GM19467 (cell line): ENCODE results near the gene APLNR.
A peak's percentile ranks its signal among the peaks of the same experiment; 100 is the strongest.

Experiments
- ATAC-seq: cut with Tn5 transposase; IDR thresholded peaks from one replicate; pipeline ENCODE4 v1.9.1; 2021; ENCODE audit warnings: mild to moderate bottlenecking, moderate library complexity; ENCODE audit not compliant: unreplicated experiment

The APLNR gene

GRCh38 chr11:57251491-57252104 lies 14.5 kb upstream of the APLNR start:
- no peak for ATAC-seq

DNA sequence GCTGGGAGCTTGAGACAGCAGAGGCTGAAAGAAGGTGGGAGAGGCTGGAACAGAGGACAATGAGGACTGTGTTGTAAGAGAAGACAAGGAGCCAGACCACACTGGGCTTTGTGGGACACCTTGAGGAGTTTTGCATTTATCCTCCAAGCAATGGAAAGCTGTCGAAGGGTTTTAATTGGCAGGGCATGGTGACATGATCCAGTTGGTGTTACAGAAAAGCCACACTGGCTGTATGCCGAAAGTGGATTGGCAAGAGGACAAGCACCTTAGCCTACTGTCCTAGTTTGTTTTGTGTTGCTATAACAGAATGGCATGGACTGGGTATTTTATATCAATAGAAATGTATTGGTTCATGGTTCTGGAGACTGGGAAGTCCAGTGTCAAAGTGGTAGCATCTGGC lies 14.0 kb upstream of the APLNR start:
- ATAC-seq, result no peak

GRCh38 chr11:57249384-57250319 lies 12.6 kb upstream of the APLNR start:
- peak; percentile 53 for ATAC-seq

- ATAC-seq, result peak; percentile 54
Measured at GRCh38 chr11:57248780-57249383, 11.8 kb upstream of the APLNR start.

- no peak for ATAC-seq
Measured at GRCh38 chr11:57244911-57245310, 7.9 kb upstream of the APLNR start.

DNA sequence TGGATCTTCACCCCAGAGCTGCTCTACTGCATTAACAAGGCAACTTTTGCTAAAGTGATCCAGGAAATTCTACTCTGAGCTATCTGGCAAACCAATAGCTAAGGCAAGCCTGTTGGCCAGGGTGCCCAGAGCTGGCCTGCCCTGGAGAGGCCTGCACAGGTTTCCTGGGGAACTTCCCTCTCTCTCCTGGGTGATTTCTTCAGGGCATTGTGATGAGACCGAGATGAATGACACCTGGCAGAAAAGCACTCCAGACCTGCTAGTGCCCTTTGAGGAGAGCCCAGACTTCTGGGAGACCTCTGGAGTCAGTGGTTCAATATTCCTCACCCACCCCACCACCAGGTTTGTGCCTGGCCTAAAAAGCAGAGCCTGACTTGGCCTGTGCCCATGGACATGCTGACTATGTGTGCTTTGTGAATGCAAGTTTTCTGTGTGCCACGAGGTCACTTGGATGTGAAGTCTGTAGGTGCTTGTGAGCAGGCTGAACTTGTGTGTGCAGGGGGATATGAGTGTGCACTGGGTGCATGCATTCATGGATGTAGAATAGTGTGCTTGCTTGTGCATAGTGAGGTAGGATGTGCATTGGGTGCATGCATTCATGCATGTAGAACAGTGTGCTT lies 4.4 kb upstream of the APLNR start:
- ATAC-seq, result no peak

GRCh38 chr11:57240757-57241156 lies 3.7 kb upstream of the APLNR start:
- no peak for ATAC-seq

- ATAC-seq, result no peak
Measured at GRCh38 chr11:57240007-57240406, 3.0 kb upstream of the APLNR start.

GRCh38 chr11:57239348-57239747 lies 2.3 kb upstream of the APLNR start:
- no peak for ATAC-seq

DNA sequence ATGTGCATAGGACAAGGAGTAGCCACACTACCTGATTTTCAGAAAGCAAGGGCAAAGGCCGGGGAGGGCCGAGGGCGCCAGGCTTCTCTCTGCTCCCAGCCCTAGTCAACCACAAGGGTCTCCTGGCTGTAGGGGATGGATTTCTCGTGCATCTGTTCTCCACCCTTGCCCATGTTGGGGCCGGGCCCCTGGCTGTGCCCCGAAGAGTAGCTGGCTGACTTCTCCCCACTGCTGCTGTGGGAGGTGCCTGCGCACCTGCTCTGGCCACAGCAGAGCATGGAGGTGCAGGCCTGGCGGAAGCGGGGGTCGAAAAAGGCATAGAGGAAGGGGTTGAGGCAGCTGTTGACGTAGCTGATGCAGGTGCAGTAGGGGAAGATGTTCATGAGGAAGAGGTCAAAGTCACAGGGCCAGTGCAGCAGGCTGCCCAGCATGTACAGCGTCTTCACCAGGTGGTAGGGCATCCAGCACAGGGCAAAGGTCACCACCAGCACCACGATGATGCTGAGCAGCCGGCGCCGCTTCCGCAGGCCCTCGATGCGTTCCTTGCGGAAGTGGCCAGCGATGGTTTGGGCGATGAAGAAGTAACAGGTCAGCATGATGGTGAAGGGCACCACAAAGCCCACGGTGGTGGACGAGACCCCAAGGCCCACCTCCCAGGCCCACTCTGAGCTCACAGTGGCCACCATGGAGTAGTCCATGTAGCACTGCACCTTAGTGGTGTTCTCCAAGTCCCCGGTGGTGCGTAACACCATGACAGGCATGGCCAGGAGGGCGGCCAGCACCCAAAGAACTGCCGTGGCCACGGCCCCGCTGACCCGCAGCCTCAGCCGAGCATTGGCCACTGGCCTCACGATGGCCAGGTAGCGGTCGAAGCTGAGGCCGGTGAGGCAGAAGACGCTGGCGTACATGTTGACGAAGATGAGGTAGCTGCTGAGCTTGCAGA lies 1.0 kb downstream of the APLNR start:
- no peak for ATAC-seq

- no peak for ATAC-seq
Measured at GRCh38 chr11:57233702-57234101, 3.3 kb downstream of the APLNR start.

GRCh38 chr11:57231539-57232253 lies 5.4 kb downstream of the APLNR start:
- ATAC-seq, result no peak

DNA sequence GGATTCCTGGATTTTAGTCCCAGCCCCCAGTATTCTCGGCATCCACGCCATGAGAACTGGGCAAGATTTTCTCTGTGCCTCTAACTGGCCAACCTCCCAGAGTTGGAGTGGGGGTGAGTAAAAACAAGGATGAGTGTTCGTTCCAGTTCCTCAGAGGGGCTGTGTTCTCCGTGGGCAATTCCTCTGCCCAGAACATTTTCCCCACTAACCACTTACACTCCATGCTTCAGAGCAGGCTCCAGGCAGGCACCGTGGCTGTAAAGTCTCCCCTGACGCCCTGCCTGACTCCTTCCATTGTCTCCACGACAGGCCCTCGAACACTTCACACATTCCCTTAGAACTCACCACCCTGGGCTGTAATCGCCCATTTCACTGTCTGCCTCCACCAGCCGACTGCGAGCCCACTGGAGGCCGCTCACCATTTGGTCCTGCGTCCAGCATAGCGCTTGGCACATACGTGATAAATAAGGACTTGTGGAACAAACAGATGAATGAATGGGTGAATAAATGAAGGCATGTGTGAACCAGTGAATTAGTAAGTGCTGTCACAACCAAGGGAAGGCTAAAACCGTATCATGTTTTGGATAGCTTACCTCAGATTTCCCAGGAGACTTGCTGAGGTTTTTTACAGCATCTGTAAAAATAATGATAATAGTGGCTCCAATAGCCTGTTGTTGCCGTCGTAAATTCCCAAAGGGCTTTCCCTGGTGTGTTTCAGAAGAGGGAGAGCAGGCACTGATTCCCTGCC lies 6.1 kb downstream of the APLNR start:
- ATAC-seq, result no peak

GRCh38 chr11:57230316-57230715 lies 6.7 kb downstream of the APLNR start:
- no peak for ATAC-seq

- no peak for ATAC-seq
Measured at GRCh38 chr11:57228600-57228999, 8.4 kb downstream of the APLNR start.

DNA sequence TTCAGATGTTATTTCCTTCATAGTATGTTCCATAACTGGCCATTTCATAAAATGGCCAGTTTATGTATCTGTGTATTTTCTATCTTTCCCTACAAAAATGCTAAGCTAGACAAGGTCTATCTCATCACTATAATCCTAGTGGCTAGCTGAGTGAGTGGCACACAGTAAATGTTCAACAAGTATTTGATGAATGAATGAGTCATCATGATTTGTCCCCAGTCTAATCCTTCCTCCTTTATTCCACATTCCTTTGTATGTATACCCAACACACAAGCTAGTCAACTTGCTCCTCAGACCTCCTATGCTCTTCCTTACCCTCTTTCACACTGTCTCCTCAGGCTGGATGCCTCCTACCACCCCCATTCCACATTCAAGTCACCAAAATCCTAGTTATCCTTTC lies 12.5 kb downstream of the APLNR start:
- ATAC-seq, result no peak

GRCh38 chr11:57224128-57224527 lies 12.9 kb downstream of the APLNR start:
- no peak for ATAC-seq

- ATAC-seq, result no peak
Measured at GRCh38 chr11:57223601-57224000, 13.4 kb downstream of the APLNR start.

DNA sequence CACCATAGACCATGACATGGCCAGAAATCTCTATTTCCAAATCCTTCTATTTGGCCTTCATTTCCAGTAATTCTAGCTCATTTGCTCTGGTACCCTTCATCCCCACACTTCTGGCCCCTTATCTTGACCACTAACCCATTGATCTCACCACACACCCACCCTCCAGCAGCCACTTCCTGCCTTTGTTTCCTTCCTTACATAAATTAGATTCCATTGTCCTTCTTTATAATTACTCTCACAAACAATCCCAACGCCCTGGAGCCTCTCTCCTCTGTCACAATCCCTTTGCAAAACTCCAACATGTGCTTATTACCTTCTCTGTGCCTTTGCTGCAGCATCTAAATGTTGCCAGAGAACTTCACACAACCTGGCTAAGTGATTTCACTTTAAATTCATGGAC lies 14.8 kb downstream of the APLNR start:
- ATAC-seq, result no peak
